ENCODE results near the gene CAMKK1.

The CAMKK1 gene

DNA sequence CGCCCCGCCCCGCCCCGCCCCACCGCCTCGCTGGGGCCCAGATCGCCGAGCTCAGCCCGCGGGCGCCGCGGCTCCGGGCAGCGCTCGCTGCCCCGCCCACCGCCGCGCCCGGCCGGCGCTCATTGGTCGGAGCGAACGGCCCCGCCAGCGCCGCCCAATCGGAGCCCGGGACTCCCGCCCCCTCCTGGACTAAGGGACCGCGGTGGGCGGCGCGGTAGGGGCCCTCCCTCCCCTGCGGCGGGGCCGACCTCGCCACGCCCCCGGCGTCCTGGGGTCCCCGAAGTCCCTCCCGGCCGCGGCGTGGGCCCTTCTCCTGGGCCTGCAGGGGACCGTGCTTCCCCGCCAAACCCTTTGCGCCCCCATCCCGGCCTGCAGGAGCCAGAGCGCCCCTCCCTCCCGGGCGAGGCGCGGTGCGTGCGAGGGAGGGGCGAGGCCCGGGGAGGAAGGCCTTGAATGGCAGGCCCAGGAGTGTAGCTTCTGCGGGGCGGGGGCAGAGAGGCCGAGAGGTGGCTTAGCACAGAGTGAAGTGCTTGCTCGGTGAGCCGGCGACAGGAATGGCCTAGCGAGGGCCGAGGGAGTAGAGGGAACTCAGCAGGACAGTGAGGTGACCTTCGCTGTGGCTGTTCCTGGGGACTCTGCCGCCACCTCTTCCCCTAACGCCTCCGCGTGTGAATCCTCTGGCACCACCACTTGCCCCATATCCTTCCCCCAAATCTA lies at the start of gene CAMKK1:
Gene CAMKK1 (minus strand): TSS at position 51 of the 717 bp plus-strand sequence. CDS start 7,366 bp downstream, outside the sequence.
- peak; percentile 97 for DNase-seq

DNA sequence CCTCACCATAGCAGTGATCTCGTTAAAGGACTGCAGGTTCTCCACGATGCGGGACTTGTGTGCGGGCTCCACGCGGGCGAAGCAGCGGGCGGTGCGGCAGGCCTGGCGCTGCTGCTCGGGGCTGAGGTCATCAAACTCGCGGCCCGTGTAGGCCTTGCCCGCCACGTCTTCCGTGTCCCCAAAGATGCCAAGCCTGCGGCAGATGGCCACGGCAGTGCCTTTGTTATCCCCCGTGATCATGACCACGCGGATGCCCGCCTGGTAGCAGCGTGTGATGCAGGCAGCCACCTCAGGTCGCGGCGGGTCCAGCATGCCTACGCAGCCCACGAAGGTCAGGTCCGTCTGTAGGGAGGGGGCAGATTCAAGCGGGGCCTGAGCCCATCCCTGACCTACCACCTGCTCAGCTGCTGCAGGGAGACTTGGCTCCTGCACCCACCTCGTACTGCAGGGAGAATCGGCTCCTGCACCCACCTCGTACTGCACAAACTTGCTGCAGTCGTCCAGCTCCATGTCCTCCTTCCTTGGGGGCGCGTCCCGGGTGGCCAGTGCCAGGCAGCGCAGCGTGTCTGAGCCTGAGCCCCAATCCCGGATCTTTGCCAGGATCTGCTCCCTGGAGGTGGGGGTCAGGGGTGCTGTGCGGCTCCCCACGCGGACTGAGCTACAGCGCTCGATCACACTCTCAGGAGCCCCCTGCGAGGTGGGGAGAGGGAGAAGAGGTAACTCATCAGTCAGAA lies 48.3 kb upstream of the CAMKK1 start:
- no peak for DNase-seq

DNA sequence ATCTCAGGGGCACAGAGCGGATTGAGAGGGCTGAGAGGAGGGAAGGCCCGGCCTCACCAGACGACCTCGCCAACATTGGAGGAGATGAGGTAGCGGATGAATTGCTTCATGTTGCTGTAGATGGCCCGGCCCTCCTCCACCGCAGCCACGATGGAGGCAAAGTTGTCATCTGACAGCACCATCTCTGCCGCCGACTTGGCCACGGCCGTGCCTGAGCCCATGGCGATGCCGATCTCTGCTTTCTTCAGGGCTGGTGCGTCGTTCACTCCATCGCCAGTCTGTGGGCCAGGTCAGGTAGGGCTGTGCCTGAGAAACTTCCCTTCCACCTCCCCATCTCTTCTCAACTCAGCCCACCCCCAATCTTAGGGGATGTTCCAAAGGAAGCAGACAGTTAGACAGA lies 44.5 kb upstream of the CAMKK1 start:
- no peak for DNase-seq

- DNase-seq: no peak
Observed at GRCh38 chr17:3935825-3936355, 43.0 kb upstream of the CAMKK1 start.

DNA sequence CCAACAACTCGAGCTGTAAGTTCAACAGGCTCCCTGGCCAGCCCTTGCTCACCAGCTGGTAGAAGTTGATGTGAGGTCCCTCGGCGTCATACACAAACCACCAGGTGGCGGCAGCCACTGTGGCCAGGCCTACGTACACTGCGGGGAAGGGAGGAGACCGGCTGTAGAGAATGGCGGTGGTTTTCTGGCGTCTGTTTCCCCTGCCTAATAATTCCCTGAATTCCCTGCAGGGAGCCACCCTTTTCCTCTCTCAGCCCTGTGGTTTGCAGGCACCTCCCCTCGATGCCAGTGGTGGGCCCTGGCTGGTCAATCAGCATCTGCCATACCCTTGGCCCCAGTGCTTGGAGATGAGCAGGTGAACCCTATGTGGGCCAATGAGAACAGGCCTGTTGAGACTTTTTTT lies 42.3 kb upstream of the CAMKK1 start:
- DNase-seq: peak; percentile 94

GRCh38 chr17:3929764-3930163 lies 36.9 kb upstream of the CAMKK1 start:
- no peak for DNase-seq

GRCh38 chr17:3929181-3929580 lies 36.3 kb upstream of the CAMKK1 start:
- no peak for DNase-seq

DNA sequence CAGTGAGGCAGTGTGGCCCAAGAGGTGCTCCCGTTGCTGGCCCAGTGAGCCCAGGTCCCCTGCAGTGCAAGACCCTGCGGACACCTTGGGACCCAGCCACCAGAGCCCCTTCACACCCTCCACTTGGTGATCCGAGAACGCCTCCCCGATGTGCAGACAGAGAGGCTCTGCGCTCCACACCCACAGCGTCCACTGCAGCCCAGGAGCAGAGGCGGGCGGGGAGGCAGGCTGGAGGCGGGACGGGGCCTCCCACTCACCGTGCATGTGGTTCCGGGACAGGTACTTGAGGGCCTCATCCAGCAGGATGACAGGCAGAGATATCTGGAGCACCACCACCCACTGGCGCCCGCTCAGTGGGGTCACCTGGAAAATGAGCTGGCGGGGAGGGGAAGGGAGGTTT lies 35.6 kb upstream of the CAMKK1 start:
- no peak for DNase-seq

DNA sequence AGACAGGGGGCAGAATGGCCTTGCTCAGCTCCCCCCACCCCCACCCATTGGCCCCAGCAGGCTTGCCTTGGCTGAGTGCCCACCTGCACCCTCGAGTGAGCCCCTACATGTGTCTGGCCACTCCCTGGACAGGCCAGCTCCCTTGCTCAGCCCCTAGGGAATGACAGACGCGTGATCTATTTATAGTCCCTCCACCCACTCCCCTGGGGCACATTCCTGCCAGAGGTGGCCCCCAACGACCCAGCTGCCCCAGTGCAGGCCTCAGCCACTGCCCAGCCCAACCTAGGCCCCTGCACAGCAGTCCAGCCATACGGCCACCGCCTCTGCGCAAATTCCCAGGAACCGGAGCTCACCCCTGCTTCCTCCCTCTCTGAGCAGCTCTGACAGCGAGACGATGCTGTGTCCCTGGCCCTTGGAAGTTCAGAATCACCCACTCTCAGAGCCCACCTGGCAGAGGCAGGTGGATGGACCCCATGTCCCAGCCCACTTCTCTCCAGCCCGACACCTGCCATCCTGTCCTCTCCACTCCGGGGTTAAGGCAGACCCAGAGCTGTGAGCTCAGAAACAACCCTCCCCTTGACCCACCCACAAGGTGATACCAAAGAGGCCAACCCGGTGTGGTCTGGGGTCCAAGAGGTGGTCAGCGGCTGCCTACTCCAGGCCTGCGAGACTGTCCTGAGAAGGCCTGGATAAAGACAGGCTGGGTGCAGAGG lies 34.9 kb upstream of the CAMKK1 start:
- DNase-seq: no peak

DNA sequence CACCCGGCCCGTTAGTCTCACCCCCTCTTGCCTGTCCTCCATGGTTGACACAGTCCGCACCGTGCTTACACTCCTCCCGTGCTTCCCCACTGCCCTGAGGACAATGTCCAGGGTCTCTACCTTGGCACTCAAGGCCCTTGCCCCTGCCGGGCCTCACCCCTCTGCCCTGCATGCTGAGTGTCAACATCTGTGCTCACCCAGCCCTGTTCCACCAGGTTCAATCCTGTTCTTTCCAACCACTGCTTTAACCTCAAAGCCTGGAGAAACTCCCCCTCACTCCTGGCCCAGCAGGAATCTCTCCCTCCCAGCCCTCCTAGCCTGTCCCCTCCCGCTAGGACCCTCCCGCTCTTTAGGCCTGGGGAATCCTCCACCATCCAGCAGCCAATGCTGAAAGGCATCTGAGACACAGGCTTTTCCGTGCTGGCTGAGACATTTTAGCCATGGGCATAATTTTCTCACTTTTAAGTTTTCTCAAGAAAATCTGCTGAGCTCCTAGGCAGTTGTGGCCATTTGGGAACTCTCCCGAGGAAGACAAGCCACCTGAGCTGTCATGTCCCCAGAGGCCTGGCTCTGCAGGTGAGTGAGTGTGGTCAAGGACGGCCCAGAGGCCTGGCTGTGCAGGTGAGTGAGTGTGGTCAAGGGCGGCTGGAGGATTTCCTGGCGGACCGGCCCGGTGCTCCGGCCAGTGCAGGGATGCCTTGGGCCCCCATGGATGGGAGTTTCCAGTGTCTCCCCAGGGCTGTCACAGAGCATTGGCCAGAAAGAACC lies 34.2 kb upstream of the CAMKK1 start:
- DNase-seq: no peak

GRCh38 chr17:3925684-3926485 lies 33.0 kb upstream of the CAMKK1 start:
- DNase-seq: no peak

GRCh38 chr17:3924512-3925350 lies 31.9 kb upstream of the CAMKK1 start:
- DNase-seq: no peak

GRCh38 chr17:3923466-3924190 lies 30.8 kb upstream of the CAMKK1 start:
- DNase-seq: no peak

- no peak for DNase-seq
Observed at GRCh38 chr17:3922765-3923164, 29.9 kb upstream of the CAMKK1 start.

DNA sequence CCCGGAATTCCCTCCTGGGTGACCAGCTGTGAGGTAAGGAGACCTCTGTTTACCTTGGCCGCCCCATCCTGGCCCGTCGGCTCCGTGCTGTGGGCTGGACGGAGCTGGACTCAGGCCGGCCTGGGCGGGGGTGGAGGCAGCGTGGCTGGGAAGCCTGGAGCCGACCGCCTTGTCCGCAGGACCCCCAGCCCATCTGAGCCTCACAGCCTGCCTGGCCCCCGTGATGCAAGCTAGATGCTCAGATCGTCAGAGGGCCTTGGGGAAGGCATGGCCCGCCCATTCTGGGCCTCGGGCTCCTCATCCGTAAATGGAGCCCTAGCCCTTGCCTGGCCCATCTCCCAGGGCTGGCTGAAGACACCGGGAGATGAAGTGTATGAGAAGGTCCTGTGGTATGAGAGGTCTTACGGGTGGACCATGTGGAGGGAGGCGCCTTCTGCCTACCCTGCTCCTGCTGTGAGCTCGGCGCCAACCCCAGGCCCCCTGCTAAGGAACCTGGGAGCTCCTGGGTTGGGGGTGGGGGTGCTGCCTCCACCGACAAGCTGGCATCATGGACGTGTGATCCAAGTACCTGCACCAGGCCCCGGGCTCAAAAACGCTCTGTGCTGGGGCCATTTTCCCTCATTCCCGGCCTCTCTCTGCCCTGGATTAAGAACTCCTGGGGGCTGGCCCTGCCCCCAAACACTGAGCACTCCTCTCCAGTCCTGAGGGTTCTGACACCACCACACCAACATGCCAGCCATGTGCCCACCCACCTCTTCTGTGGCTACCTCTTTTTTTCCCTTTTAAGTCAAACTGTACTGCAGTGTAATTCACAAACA lies 28.9 kb upstream of the CAMKK1 start:
- DNase-seq: no peak

DNA sequence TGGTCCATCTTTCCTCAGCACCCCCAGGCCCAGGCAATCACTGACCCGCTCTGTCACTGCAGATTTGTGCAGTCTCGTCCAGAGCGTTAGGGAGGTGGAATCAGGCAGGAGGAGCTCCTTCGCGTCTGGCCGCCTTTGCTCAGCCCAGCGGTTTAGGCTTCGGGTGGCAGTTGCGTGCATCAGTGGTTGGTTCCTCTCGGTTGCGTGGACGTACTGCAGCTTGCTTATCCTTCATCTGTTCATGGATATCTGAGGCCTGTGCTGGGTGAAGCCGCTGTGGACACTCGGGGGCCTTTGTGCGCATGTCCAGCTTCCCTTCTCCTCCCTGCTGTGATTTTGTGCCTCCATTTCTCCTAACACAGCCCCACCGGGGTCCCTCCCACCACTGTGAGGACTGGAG lies 28.2 kb upstream of the CAMKK1 start:
- peak; percentile 55 for DNase-seq

GRCh38 chr17:3919123-3919624 lies 26.3 kb upstream of the CAMKK1 start:
- no peak for DNase-seq

- no peak for DNase-seq
Observed at GRCh38 chr17:3918372-3919122, 25.7 kb upstream of the CAMKK1 start.
